Right forelimb (tissue), 1 donor: ENCODE data around the gene ZC3H7B.

Source experiments
- DNase-seq: peaks from one replicate; pipeline ENCODE4 v3.0.0-alpha.2; 2018

The ZC3H7B gene

GRCh38 chr22:41358927-41359326 lies 57.6 kb downstream of the ZC3H7B start:
- no peak for DNase-seq

GRCh38 chr22:41359376-41359775 lies 58.1 kb downstream of the ZC3H7B start:
- no peak for DNase-seq

- DNase-seq = no peak
Measured at GRCh38 chr22:41360126-41360525, 58.8 kb downstream of the ZC3H7B start.

- DNase-seq = no peak
Measured at GRCh38 chr22:41361716-41362310, 60.5 kb downstream of the ZC3H7B start.

- DNase-seq = no peak
Measured at GRCh38 chr22:41362615-41363014, 61.3 kb downstream of the ZC3H7B start.

- DNase-seq = no peak
Measured at GRCh38 chr22:41364233-41364632, 62.9 kb downstream of the ZC3H7B start.

GRCh38 chr22:41364955-41365354 lies 63.6 kb downstream of the ZC3H7B start:
- DNase-seq = no peak

- no peak for DNase-seq
Measured at GRCh38 chr22:41365425-41365824, 64.1 kb downstream of the ZC3H7B start.

- DNase-seq = no peak
Measured at GRCh38 chr22:41366323-41367029, 65.2 kb downstream of the ZC3H7B start.

GRCh38 chr22:41367039-41367679 lies 65.8 kb downstream of the ZC3H7B start:
- peak; percentile 96 for DNase-seq

- peak; percentile 61 for DNase-seq
Measured at GRCh38 chr22:41367680-41368542, 66.6 kb downstream of the ZC3H7B start.

- peak; percentile 73 for DNase-seq
Measured at GRCh38 chr22:41368543-41369423, 67.5 kb downstream of the ZC3H7B start.

- no peak for DNase-seq
Measured at GRCh38 chr22:41369424-41369745, 68.1 kb downstream of the ZC3H7B start.

GRCh38 chr22:41369837-41370236 lies 68.5 kb downstream of the ZC3H7B start:
- DNase-seq = no peak

- no peak for DNase-seq
Measured at GRCh38 chr22:41377846-41378245, 76.5 kb downstream of the ZC3H7B start.

GRCh38 chr22:41380993-41381328 lies 79.6 kb downstream of the ZC3H7B start:
- no peak for DNase-seq

GRCh38 chr22:41381329-41382097 lies 80.2 kb downstream of the ZC3H7B start, which contains the start of gene TEF:
TSS of gene TEF (plus strand) at chr22:41381942. CDS start at chr22:41382045, 103 bp downstream.
- peak; percentile 99 for DNase-seq

GRCh38 chr22:41382098-41382578 lies 80.8 kb downstream of the ZC3H7B start:
- peak; percentile 84 for DNase-seq

- no peak for DNase-seq
Measured at GRCh38 chr22:41382610-41383009, 81.3 kb downstream of the ZC3H7B start.

GRCh38 chr22:41383085-41383484 lies 81.8 kb downstream of the ZC3H7B start:
- no peak for DNase-seq

- DNase-seq = no peak
Measured at GRCh38 chr22:41384128-41384527, 82.8 kb downstream of the ZC3H7B start.
